GM21360 (cell line): ENCODE measurements around the gene MPPED1.

ENCODE experiments used
- ATAC-seq: cut with Tn5 transposase; IDR thresholded peaks from one replicate; pipeline ENCODE4 v1.9.1; 2021; ENCODE audit warnings: mild to moderate bottlenecking, moderate library complexity; ENCODE audit not compliant: unreplicated experiment

MPPED1 gene

GRCh38 chr22:43428521-43428920 is 16.7 kb downstream of the MPPED1 start:
- ATAC-seq: no peak

GRCh38 chr22:43429426-43429825 is 17.6 kb downstream of the MPPED1 start:
- ATAC-seq: no peak

GRCh38 chr22:43431808-43432554 is 20.2 kb downstream of the MPPED1 start:
- ATAC-seq: no peak

GRCh38 chr22:43432883-43433415 is 21.1 kb downstream of the MPPED1 start:
- ATAC-seq: no peak

GRCh38 chr22:43433451-43434274 is 21.8 kb downstream of the MPPED1 start:
- no peak for ATAC-seq

- no peak for ATAC-seq
Observed at GRCh38 chr22:43434275-43434927, 22.6 kb downstream of the MPPED1 start.

GRCh38 chr22:43434928-43435311 is 23.1 kb downstream of the MPPED1 start:
- ATAC-seq: no peak

GRCh38 chr22:43435851-43436811 is 24.3 kb downstream of the MPPED1 start:
- ATAC-seq: no peak

GRCh38 chr22:43436868-43437267 is 25.1 kb downstream of the MPPED1 start:
- ATAC-seq: no peak

- ATAC-seq: no peak
Observed at GRCh38 chr22:43437871-43438475, 26.2 kb downstream of the MPPED1 start.

- no peak for ATAC-seq
Observed at GRCh38 chr22:43438666-43439347, 27.0 kb downstream of the MPPED1 start.

GRCh38 chr22:43439368-43440103 is 27.7 kb downstream of the MPPED1 start:
- no peak for ATAC-seq

- no peak for ATAC-seq
Observed at GRCh38 chr22:43440104-43440387, 28.2 kb downstream of the MPPED1 start.

- no peak for ATAC-seq
Observed at GRCh38 chr22:43440556-43440955, 28.7 kb downstream of the MPPED1 start.

GRCh38 chr22:43441216-43441615 is 29.4 kb downstream of the MPPED1 start:
- no peak for ATAC-seq

- ATAC-seq: no peak
Observed at GRCh38 chr22:43441751-43442150, 29.9 kb downstream of the MPPED1 start.

GRCh38 chr22:43442386-43443151 is 30.8 kb downstream of the MPPED1 start:
- ATAC-seq: no peak

GRCh38 chr22:43443152-43443471 is 31.3 kb downstream of the MPPED1 start:
- ATAC-seq: no peak
